OCI-LY3 (cell line): ENCODE measurements around the gene CSNK2A2.
A peak's percentile ranks its signal among the peaks of the same experiment; 100 is the strongest.

Experiments used
- H2AFZ ChIP-seq: fragments of 200-600, 300-600 bp; shearing (Covaris generic); 2 replicates; pipeline ENCODE4 v1.6.0; 2014; ENCODE audit warnings: antibody characterized with exemption, low read depth, low read length
- H3K27ac ChIP-seq: fragments of 200-600, 300-600 bp; sonication (generic); 2 replicates; pipeline ENCODE4 v1.5.1; 2014; ENCODE audit warnings: mild to moderate bottlenecking, low read length, moderate library complexity, mixed read lengths
- H3K27me3 ChIP-seq: fragments of 200-600, 300-600 bp; sonication (generic); 2 replicates; pipeline ENCODE4 v1.6.1; 2014; ENCODE audit warnings: low read depth, low read length, mixed read lengths
- H3K36me3 ChIP-seq: fragments of 200-600, 300-600 bp; sonication (generic); replicated peaks from 2 replicates; pipeline ENCODE3; 2014; ENCODE audit warnings: low read depth, low read length, mixed read lengths
- H3K4me1 ChIP-seq: fragments of 300-600, 200-600 bp; sonication (generic); 2 replicates; pipeline ENCODE4 v1.6.1; 2014; ENCODE audit warnings: low read length, mixed read lengths
- H3K4me2 ChIP-seq: fragments of 200-600, 300-600 bp; sonication (generic); 2 replicates; pipeline ENCODE4 v1.6.1; 2014; ENCODE audit warnings: low read length, mixed read lengths
- H3K4me3 ChIP-seq: fragments of 300-600, 200-600 bp; sonication (generic); 2 replicates; pipeline ENCODE4 v1.5.1; 2014; ENCODE audit warnings: antibody characterized with exemption, mild to moderate bottlenecking, low read length, moderate library complexity
- H3K79me2 ChIP-seq: fragments of 300-600, 200-600 bp; shearing (Covaris generic); 2 replicates; pipeline ENCODE4 v1.6.1; 2014; ENCODE audit warnings: mild to moderate bottlenecking, low read length, mixed read lengths
- H3K9ac ChIP-seq: fragments of 300-600, 200-600 bp; shearing (Covaris generic); 2 replicates; pipeline ENCODE4 v1.6.0; 2014; ENCODE audit warnings: mild to moderate bottlenecking, low read length, moderate library complexity
- H3K9me3 ChIP-seq: fragments of 200-600, 300-600 bp; shearing (Covaris generic); 2 replicates; pipeline ENCODE4 v1.6.1; 2014; ENCODE audit warnings: low read length, mixed read lengths; ENCODE audit not compliant: insufficient read depth
- H4K20me1 ChIP-seq: fragments of 200-600, 300-600 bp; sonication (generic); 2 replicates; pipeline ENCODE4 v1.6.1; 2016; ENCODE audit warnings: low read length, mixed read lengths; ENCODE audit not compliant: insufficient read depth
- EZH2phosphoT487 ChIP-seq: fragments of 200-600 bp; shearing (Covaris generic); IDR thresholded peaks from 2 replicates; pipeline ENCODE4 v1.6.1; 2018; ENCODE audit warnings: antibody characterized with exemption, mixed run types, low read depth
- TF ChIP-seq, protein P1 (sequence below): fragments of 200-600, 300-600 bp; sonication (generic); IDR thresholded peaks from 2 replicates; pipeline ENCODE4 v1.5.1; 2014; ENCODE audit warnings: antibody characterized with exemption, low read length, low read depth

CSNK2A2 gene

DNA sequence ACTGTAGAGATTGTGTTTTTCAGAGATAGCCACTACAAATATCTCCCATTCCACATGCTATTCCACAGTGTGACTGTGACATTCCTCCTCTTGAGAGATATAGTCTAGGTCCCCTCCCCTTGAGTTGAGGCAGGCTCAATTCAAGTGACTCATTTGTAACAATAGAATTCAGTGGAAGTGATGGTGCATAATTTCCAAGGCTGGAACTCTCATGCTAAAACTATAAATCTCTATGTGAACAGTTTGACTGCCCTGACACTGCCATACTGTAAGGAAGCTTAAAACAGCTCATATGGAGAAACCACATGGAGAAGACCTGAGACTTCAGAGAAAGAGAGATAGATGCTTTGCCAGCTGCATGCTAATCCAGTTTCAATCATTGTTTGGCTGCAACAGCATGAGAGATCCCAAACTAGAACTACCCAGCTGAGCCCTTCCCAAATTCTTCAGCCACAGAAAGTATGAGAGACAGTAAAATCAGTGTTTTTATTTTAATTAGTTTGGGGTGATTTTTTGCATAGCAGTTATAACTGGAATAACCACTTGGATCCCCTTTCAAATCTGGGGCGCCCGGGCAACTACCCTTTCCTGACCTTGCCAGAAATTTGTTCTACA lies 19.5 kb upstream of the CSNK2A2 start:
- H4K20me1 ChIP-seq = no peaks in the 10 kb centered on the region
- H3K36me3 ChIP-seq = peaks cover 14% of the 10 kb centered on the region
- no peak overlapping the region for H3K27ac ChIP-seq
- H3K4me1 ChIP-seq = peaks cover 51% of the 10 kb centered on the region
- no peak overlapping the region for H3K9ac ChIP-seq
- H3K27me3 ChIP-seq = no peaks in the 10 kb centered on the region
- H3K9me3 ChIP-seq = peaks cover 23% of the 10 kb centered on the region
- H2AFZ ChIP-seq = no peak overlapping the region
- no peak overlapping the region for H3K4me2 ChIP-seq
- no peaks in the 10 kb centered on the region for H3K79me2 ChIP-seq
- no peak overlapping the region for H3K4me3 ChIP-seq
- TF ChIP-seq, protein P1, sequence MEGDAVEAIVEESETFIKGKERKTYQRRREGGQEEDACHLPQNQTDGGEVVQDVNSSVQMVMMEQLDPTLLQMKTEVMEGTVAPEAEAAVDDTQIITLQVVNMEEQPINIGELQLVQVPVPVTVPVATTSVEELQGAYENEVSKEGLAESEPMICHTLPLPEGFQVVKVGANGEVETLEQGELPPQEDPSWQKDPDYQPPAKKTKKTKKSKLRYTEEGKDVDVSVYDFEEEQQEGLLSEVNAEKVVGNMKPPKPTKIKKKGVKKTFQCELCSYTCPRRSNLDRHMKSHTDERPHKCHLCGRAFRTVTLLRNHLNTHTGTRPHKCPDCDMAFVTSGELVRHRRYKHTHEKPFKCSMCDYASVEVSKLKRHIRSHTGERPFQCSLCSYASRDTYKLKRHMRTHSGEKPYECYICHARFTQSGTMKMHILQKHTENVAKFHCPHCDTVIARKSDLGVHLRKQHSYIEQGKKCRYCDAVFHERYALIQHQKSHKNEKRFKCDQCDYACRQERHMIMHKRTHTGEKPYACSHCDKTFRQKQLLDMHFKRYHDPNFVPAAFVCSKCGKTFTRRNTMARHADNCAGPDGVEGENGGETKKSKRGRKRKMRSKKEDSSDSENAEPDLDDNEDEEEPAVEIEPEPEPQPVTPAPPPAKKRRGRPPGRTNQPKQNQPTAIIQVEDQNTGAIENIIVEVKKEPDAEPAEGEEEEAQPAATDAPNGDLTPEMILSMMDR = no peak
- no peak for TF ChIP-seq EZH2phosphoT487

DNA sequence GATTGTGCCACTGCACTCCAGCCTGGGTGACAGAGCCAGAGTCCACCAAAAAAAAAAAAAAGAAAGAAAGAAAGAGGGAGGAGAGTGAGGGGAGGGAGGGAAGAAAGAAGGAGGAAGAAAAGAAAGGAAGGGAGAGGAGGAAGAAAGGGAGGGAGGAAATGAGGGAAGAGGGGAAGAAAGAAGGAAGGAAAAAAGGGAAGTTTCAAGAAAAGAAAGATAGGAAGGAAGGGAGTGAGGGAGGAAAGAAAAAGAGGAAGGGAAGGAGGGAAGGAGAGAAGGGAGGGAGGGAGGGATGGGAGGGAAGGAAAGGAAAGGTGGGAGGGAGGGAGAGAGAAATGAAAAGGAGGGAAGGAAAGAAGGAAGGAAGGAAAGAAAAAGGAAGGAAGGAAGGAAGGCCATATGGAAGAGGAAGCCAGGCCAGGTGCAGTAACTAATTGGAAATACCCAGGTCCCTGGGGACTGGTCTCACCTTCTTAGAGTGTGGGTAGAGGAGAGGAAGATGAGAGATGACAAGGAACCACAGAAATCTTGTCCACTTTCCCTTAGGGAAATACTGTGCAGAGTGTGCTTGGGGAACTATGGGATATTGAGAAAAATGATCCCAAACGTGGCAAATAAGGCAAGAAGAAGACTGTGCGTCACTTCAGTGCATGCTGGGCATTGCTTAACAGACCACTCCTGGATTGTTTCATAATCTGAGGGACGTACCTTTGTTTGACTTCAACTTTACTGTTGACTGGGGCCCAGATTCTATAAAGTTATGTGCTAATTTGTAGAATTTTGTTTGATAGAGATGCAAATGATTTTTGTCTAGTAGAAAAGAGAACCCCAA lies 15.1 kb upstream of the CSNK2A2 start:
- peaks cover 48% of the 10 kb centered on the region for H3K4me1 ChIP-seq
- no peaks in the 10 kb centered on the region for H4K20me1 ChIP-seq
- no peak for TF ChIP-seq EZH2phosphoT487
- TF ChIP-seq, protein P1 = no peak
- H3K27me3 ChIP-seq = no peaks in the 10 kb centered on the region
- H3K27ac ChIP-seq = peak overlapping the region; percentile 12
- H3K9me3 ChIP-seq = peaks cover 15% of the 10 kb centered on the region; the same call in 1 of the 2 replicates
- peak overlapping the region; percentile 40 for H3K4me2 ChIP-seq
- H3K36me3 ChIP-seq = peaks cover 14% of the 10 kb centered on the region
- peak overlapping the region; percentile 11; the same call in 1 of the 2 replicates for H2AFZ ChIP-seq
- peak overlapping the region; percentile 33; the same call in 1 of the 2 replicates for H3K9ac ChIP-seq
- no peak overlapping the region for H3K4me3 ChIP-seq
- no peaks in the 10 kb centered on the region for H3K79me2 ChIP-seq

DNA sequence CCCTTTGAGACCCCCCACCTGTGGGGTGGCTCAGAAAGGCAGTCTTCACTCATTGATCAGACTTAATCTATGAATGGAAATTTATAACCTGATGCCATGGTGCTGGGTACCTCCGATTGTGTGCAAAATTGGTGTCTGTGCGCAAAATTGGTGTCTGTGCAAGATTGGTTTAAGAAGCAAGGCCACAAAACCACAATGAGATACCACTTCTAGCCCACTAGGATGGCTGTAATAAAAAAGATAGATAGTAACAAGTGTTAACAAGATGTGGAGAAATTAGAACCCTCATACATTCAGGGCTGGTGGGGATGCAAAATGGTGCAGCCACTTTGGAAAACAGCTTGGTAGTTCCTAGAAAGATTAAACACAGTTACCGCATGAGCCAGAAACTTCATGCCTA lies 13.9 kb upstream of the CSNK2A2 start:
- Histone ChIP-seq H3K4me1 (peaks cover 48% of the 10 kb centered on the region), H3K9ac (no peak overlapping the region), H3K4me3 (no peak overlapping the region), H3K27ac (no peak overlapping the region), H3K9me3 (peaks cover 6% of the 10 kb centered on the region; the same call in 1 of the 2 replicates), H3K36me3 (peaks cover 5% of the 10 kb centered on the region), H3K79me2 (no peaks in the 10 kb centered on the region), H3K27me3 (no peaks in the 10 kb centered on the region), H2AFZ (no peak overlapping the region), H4K20me1 (no peaks in the 10 kb centered on the region), H3K4me2 (no peak overlapping the region)
- TF ChIP-seq, protein P1 = no peak
- TF ChIP-seq EZH2phosphoT487 = no peak

DNA sequence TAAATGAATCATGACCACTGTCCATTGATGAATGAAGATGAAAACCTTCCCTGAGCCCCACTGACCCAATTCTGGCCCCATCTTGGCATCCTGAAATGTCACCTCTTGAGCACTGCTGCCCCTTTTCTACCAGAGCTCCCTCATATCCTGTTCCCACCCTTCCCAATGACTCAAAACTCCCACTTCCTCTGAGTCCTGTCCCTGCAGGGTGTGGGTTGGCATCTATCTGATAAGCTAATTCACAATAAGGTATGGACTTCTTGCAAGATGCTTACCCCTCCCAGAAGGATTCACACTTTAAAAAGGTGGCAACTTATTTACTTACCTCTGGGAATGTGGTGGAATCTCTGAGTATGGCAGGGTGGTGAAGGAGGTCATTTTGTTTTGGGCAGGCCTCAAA lies 13.3 kb upstream of the CSNK2A2 start:
- Histone ChIP-seq H3K36me3 (no peaks in the 10 kb centered on the region), H3K9me3 (no peaks in the 10 kb centered on the region), H3K27ac (no peak overlapping the region), H3K4me3 (no peak overlapping the region), H3K9ac (no peak overlapping the region), H2AFZ (no peak overlapping the region), H3K4me2 (no peak overlapping the region), H4K20me1 (no peaks in the 10 kb centered on the region), H3K27me3 (no peaks in the 10 kb centered on the region), H3K79me2 (no peaks in the 10 kb centered on the region), H3K4me1 (peaks cover 42% of the 10 kb centered on the region)
- TF ChIP-seq EZH2phosphoT487 = no peak
- TF ChIP-seq, protein P1 = no peak
